Neutrophil (primary cell): ENCODE measurements around the gene HAUS5.

ENCODE experiments used
- H3K27ac ChIP-seq: fragments of 200-600 bp; sonication (generic); 2 replicates; pipeline ENCODE4 v1.5.1; 2016; ENCODE audit warnings: mild to moderate bottlenecking, moderate library complexity
- H3K27me3 ChIP-seq: fragments of 200-600 bp; sonication (generic); 2 replicates; pipeline ENCODE4 v1.6.0; 2016; ENCODE audit warnings: mild to moderate bottlenecking
- H3K36me3 ChIP-seq: fragments of 200-600 bp; sonication (generic); 2 replicates; pipeline ENCODE4 v1.5.1; 2017
- H3K4me1 ChIP-seq, 2 experiments: fragments of 200-600 bp in 1 of 2; sonication (generic) in 1 of 2; 1 replicate in 1 of 2; 2 replicates in 1 of 2; pipeline versions ENCODE4 v1.5.1 to v1.6.1; 2013 to 2016; ENCODE audit warnings: low read depth in 1 of 2, low read length in 1 of 2, mild to moderate bottlenecking in 1 of 2, moderate library complexity in 1 of 2; ENCODE audit not compliant: control insufficient read depth in 1 of 2, insufficient read depth in 1 of 2
- H3K4me3 ChIP-seq, 2 experiments: fragments of 200-600 bp in 1 of 2; sonication (generic) in 1 of 2; 1 replicate in 1 of 2; 2 replicates in 1 of 2; pipeline ENCODE4 v1.5.1; 2013 to 2016; ENCODE audit warnings: low read depth in 1 of 2, low read length in 1 of 2, mild to moderate bottlenecking in 1 of 2, moderate library complexity in 1 of 2
- H3K9me3 ChIP-seq: fragments of 200-600 bp; sonication (generic); 2 replicates; pipeline ENCODE4 v1.5.1; 2016
- CTCF ChIP-seq: fragments of 200-600 bp; sonication (generic); IDR thresholded peaks from 2 replicates; pipeline ENCODE4 v1.5.1; 2016; ENCODE audit warnings: antibody characterized with exemption

Gene HAUS5

GRCh38 chr19:35671818-35672217, 59.3 kb downstream of the HAUS5 start:
- no peaks in the 10 kb centered on the region for H3K4me1 ChIP-seq
- H3K27ac ChIP-seq, result no peak overlapping the region
- H3K36me3 ChIP-seq, result no peaks in the 10 kb centered on the region
- H3K27me3 ChIP-seq, result peaks cover 75% of the 10 kb centered on the region
- no peak overlapping the region for H3K4me3 ChIP-seq
- no peak for TF ChIP-seq CTCF
- no peaks in the 10 kb centered on the region for H3K9me3 ChIP-seq

DNA sequence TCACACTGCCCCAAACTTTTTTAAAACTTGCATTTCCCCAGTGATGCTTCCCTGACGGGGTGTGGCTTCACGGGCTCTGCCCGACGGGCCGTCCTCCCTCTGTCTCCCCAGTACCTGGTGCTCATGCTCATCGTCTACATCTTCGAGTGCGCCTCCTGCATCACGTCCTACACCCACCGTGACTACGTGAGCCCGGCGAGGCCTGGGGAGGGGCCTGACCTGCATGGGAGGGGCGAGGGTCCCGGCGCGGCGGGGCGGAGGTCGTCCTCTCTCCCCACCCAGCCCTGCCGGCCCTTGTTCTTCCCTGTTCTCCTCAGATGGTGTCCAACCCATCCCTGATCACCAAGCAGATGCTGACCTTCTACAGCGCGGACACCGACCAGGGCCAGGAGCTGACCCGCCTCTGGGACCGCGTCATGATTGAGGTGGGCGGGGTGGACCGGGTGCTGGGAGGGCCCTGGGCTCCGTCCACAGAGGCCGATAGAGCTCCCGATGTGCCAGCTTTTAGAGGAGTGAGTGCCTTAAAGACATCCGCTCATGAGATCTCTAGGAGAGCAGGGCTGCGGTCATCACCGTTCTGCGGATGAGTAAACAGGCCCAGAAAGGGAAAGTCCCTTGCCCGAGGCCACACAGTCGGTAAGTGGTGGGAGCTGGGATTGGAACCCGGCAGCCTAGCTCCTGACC, 60.7 kb downstream of the HAUS5 start:
- Histone ChIP-seq H3K4me1 (no peaks in the 10 kb centered on the region), H3K4me3 (no peak overlapping the region), H3K27me3 (peaks cover 71% of the 10 kb centered on the region), H3K9me3 (no peaks in the 10 kb centered on the region), H3K27ac (no peak overlapping the region), H3K36me3 (no peaks in the 10 kb centered on the region)
- TF ChIP-seq CTCF, result no peak
